SK-N-SH (cell line): Measurements from ENCODE around the gene OSBPL2. TPM values are rescaled to one million over a fixed set of nuclear protein-coding genes. Genes with fewer than 3 reads are reported as not detected.

Source experiments
- CTCF ChIA-PET: fragments of 300-600, 350-600 bp; formaldehyde crosslinking; extraction: SDS; loops from one replicate; lab custom pipeline; 2021; lab: Yijun Ruan, JAX
- POLR2A ChIA-PET: fragments of 350-600 bp; sonication (Branson Sonifier 250); formaldehyde crosslinking; extraction: SDS; loops from one replicate; lab custom pipeline; 2020; ENCODE audit warnings: antibody characterized with exemption, inconsistent platforms; lab: Yijun Ruan, JAX
- DNase-seq: peaks from one replicate; pipeline ENCODE4 v3.0.0; 2012
- H2AFZ ChIP-seq: fragments of 200-600 bp; sonication (generic); 2 replicates; pipeline ENCODE4 v1.8.1; 2016; ENCODE audit warnings: antibody characterized with exemption, mild to moderate bottlenecking, low read depth
- H3F3A ChIP-seq: fragments of 200-600 bp; sonication (generic); replicated peaks from 2 replicates; pipeline ENCODE3; 2016; ENCODE audit warnings: antibody characterized with exemption, mild to moderate bottlenecking; ENCODE audit not compliant: insufficient read depth
- H3K27ac ChIP-seq, 2 experiments: fragments of 200-500 bp in 1 of 2; fragments of 200-600 bp in 1 of 2; sonication (Bioruptor generic) in 1 of 2; sonication (generic), shearing (Covaris generic) in 1 of 2; 2 replicates each; pipeline versions ENCODE4 v1.5.1 to v1.6.1; 2014 to 2016; ENCODE audit warnings: low read depth in 2 of 2, inconsistent platforms in 1 of 2, low read length in 1 of 2, mild to moderate bottlenecking in 1 of 2, mixed read lengths in 1 of 2
- H3K27me3 ChIP-seq: fragments of 200-600 bp; sonication (generic), shearing (Covaris generic); 2 replicates; pipeline ENCODE4 v1.6.1; 2016; ENCODE audit warnings: mixed run types; ENCODE audit not compliant: insufficient read depth
- H3K36me3 ChIP-seq, 2 experiments: fragments of 200-500 bp in 1 of 2; fragments of 200-600 bp in 1 of 2; sonication (Bioruptor generic) in 1 of 2; sonication (generic) in 1 of 2; replicated peaks in 1 of 2; 2 replicates each; pipeline versions ENCODE3 to v1.5.1; 2014 to 2016; ENCODE audit warnings: low read length in 1 of 2, mild to moderate bottlenecking in 1 of 2; ENCODE audit not compliant: insufficient read depth in 2 of 2, control insufficient read depth in 1 of 2
- H3K4me1 ChIP-seq, 2 experiments: fragments of 200-500 bp in 1 of 2; fragments of 200-600 bp in 1 of 2; sonication (Bioruptor generic) in 1 of 2; sonication (generic), shearing (Covaris generic) in 1 of 2; 2 replicates each; pipeline versions ENCODE4 v1.5.1 to v1.6.1; 2014 to 2016; ENCODE audit warnings: low read depth in 1 of 2, low read length in 1 of 2, mixed run types in 1 of 2; ENCODE audit not compliant: insufficient read depth in 2 of 2, control insufficient read depth in 1 of 2
- H3K4me2 ChIP-seq: fragments of 200-600 bp; sonication (generic), shearing (Covaris generic); 2 replicates; pipeline ENCODE4 v1.6.1; 2017; ENCODE audit warnings: mixed run types
- H3K4me3 ChIP-seq, 2 experiments: fragments of 200-500 bp in 1 of 2; fragments of 200-600 bp in 1 of 2; sonication (Bioruptor generic) in 1 of 2; sonication (generic), shearing (Covaris generic) in 1 of 2; 2 replicates each; pipeline versions ENCODE4 v1.5.1 to v1.8.1; 2014 to 2016; ENCODE audit warnings: low read depth in 2 of 2, inconsistent platforms in 1 of 2, low read length in 1 of 2, mild to moderate bottlenecking in 1 of 2, mixed read lengths in 1 of 2, moderate library complexity in 1 of 2
- H3K79me2 ChIP-seq: fragments of 200-600 bp; sonication (generic); 2 replicates; pipeline ENCODE4 v1.8.1; 2017; ENCODE audit warnings: mild to moderate bottlenecking; ENCODE audit not compliant: insufficient read depth
- H3K9ac ChIP-seq: fragments of 200-600 bp; sonication (generic); 2 replicates; pipeline ENCODE4 v1.6.1; 2017; ENCODE audit warnings: mixed run types
- H3K9me2 ChIP-seq: fragments of 200-600 bp; sonication (generic); 2 replicates; pipeline ENCODE4 v1.6.1; 2017; ENCODE audit warnings: mixed run types
- H3K9me3 ChIP-seq: fragments of 200-600 bp; sonication (generic); 2 replicates; pipeline ENCODE4 v1.6.1; 2017; ENCODE audit warnings: mixed run types, mild to moderate bottlenecking, moderate library complexity
- H4K20me1 ChIP-seq: fragments of 200-600 bp; sonication (generic); 2 replicates; pipeline ENCODE4 v1.6.1; 2017; ENCODE audit warnings: mild to moderate bottlenecking, mixed run types; ENCODE audit not compliant: insufficient read depth
- CTCF ChIP-seq: fragments of 200-600 bp; sonication (generic); IDR thresholded peaks from 2 replicates; pipeline ENCODE4 v1.6.1; 2017; ENCODE audit warnings: antibody characterized with exemption, mild to moderate bottlenecking, moderate library complexity
- ELF1 ChIP-seq: IDR thresholded peaks from 2 replicates; pipeline ENCODE4 v1.4.0; 2012
- EZH2phosphoT487 ChIP-seq: fragments of 200-600 bp; sonication (generic); IDR thresholded peaks from 2 replicates; pipeline ENCODE4 v1.6.1; 2017; ENCODE audit warnings: low read depth, mixed run types, mild to moderate bottlenecking, antibody characterized with exemption, moderate library complexity, borderline replicate concordance
- FOXJ3 ChIP-seq: sonication (generic); formaldehyde crosslinking; IDR thresholded peaks from 2 replicates; pipeline ENCODE4 v1.5.1; 2020; ENCODE audit warnings: mild to moderate bottlenecking, missing genetic modification reagents
- FOXM1 ChIP-seq: IDR thresholded peaks from 2 replicates; pipeline ENCODE4 v1.4.0; 2012; ENCODE audit warnings: low read depth, mild to moderate bottlenecking
- MEF2A ChIP-seq: IDR thresholded peaks from 2 replicates; pipeline ENCODE4 v1.4.0; 2012; ENCODE audit warnings: low read depth, borderline replicate concordance
- MXI1 ChIP-seq: IDR thresholded peaks from 2 replicates; pipeline ENCODE4 v1.6.1; 2012; ENCODE audit warnings: mild to moderate bottlenecking, low read depth, low read length, improper control_type of control experiment
- NRF1 ChIP-seq: IDR thresholded peaks from 2 replicates; pipeline ENCODE4 v1.6.1; 2012; ENCODE audit warnings: low read depth, mild to moderate bottlenecking, low read length
- RAD21 ChIP-seq: IDR thresholded peaks from 2 replicates; pipeline ENCODE4 v1.6.1; 2012; ENCODE audit warnings: mild to moderate bottlenecking, low read length
- RCOR1 ChIP-seq: fragments of 150-350 bp; IDR thresholded peaks from 2 replicates; pipeline ENCODE4 v1.6.1; 2017; ENCODE audit warnings: antibody characterized with exemption, low read length
- REST ChIP-seq: IDR thresholded peaks from 2 replicates; pipeline ENCODE4 v1.6.1; 2012; ENCODE audit warnings: mild to moderate bottlenecking, low read depth, low read length, moderate library complexity
- SIN3A ChIP-seq: IDR thresholded peaks from 2 replicates; pipeline ENCODE4 v1.6.1; 2012; ENCODE audit warnings: low read depth, mild to moderate bottlenecking, low read length, moderate library complexity, borderline replicate concordance
- SMC3 ChIP-seq: IDR thresholded peaks from 2 replicates; pipeline ENCODE4 v1.6.1; 2012; ENCODE audit warnings: low read depth, low read length, improper control_type of control experiment
- TAF1 ChIP-seq: IDR thresholded peaks from 2 replicates; pipeline ENCODE4 v1.6.1; 2012; ENCODE audit warnings: low read depth, mild to moderate bottlenecking, low read length, moderate library complexity, borderline replicate concordance
- TEAD4 ChIP-seq: IDR thresholded peaks from 2 replicates; pipeline ENCODE4 v1.4.0; 2012; ENCODE audit warnings: mild to moderate bottlenecking, borderline replicate concordance; ENCODE audit not compliant: insufficient read depth
- WGBS: methylation state at CpG from one replicate; pipeline ENCODE4 v1.1.6; 2017; ENCODE audit warnings: low lambda C conversion rate; 5-methylcytosine and 5-hydroxymethylcytosine counted together
- polyA plus RNA-seq, 3 experiments: library from polyadenylated mRNA; depleted of rRNA; stranded (reverse); fragments of >200 nt; gene quantifications; 2 replicates each; pipeline ENCODE4 v1.2.3, GENCODE V29; 2012
- TF ChIP-seq, protein P1 (sequence below): IDR thresholded peaks from 2 replicates; pipeline ENCODE4 v1.4.0; 2012; ENCODE audit warnings: low read depth, borderline replicate concordance
- TF ChIP-seq, protein P2 (sequence below): IDR thresholded peaks from 2 replicates; pipeline ENCODE4; 2012
- TF ChIP-seq, protein P3 (sequence below): IDR thresholded peaks from 2 replicates; pipeline ENCODE4 v1.4.0; 2012; ENCODE audit warnings: low read depth

The OSBPL2 gene
- polyA plus RNA-seq, 1 of the 3 experiments (the other 2 are of a cell fraction): 17.7 TPM

DNA sequence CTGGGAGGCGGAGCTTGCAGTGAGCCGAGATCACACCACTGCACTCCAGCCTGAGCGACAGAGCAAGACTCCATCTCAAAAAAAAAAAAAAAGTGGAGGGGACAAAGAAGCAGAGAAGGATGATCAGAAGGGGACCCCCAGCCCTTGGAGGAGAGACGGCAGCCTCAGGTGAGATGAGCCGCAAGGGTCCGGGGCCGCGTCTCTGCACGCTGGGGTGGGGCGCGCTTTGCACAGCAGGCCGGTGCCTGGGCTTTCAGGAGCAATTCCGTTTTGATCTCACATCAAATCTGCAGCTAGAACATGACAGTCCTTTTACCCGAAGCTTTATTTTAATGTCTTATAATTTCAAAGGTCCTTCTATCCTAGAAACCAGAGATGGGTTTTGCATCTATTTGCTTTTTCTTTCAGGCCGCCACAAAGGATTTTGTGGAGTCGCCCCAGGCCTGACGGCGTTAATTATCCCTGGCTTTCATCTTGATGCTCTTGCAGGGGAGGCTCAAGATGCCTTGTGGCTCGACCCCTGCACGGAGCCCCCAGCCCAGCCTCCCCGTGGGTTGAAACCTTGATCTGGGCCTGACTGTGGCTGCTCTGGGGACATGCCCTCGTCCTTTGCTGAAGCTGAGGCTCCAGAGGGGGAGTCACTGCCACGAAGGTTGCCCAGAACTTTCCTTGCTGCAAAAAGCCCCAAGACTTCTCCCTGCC is 35.5 kb upstream of the OSBPL2 start:
- TF ChIP-seq, protein P1, sequence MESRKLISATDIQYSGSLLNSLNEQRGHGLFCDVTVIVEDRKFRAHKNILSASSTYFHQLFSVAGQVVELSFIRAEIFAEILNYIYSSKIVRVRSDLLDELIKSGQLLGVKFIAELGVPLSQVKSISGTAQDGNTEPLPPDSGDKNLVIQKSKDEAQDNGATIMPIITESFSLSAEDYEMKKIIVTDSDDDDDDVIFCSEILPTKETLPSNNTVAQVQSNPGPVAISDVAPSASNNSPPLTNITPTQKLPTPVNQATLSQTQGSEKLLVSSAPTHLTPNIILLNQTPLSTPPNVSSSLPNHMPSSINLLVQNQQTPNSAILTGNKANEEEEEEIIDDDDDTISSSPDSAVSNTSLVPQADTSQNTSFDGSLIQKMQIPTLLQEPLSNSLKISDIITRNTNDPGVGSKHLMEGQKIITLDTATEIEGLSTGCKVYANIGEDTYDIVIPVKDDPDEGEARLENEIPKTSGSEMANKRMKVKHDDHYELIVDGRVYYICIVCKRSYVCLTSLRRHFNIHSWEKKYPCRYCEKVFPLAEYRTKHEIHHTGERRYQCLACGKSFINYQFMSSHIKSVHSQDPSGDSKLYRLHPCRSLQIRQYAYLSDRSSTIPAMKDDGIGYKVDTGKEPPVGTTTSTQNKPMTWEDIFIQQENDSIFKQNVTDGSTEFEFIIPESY: no peak
- TF ChIP-seq EZH2phosphoT487 (no peak), TEAD4 (no peak), MXI1 (no peak), NRF1 (no peak), RCOR1 (no peak), SMC3 (no peak), SIN3A (no peak), ELF1 (no peak)
- TF ChIP-seq, protein P2, sequence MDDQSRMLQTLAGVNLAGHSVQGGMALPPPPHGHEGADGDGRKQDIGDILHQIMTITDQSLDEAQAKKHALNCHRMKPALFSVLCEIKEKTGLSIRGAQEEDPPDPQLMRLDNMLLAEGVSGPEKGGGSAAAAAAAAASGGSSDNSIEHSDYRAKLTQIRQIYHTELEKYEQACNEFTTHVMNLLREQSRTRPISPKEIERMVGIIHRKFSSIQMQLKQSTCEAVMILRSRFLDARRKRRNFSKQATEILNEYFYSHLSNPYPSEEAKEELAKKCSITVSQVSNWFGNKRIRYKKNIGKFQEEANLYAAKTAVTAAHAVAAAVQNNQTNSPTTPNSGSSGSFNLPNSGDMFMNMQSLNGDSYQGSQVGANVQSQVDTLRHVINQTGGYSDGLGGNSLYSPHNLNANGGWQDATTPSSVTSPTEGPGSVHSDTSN: no peak
- no peak overlapping the region for H3K27ac ChIP-seq
- no peaks in the 10 kb centered on the region for H4K20me1 ChIP-seq
- no peaks in the 10 kb centered on the region for H3K27me3 ChIP-seq
- no peak for DNase-seq
- H3K4me1 ChIP-seq: no peaks in the 10 kb centered on the region; a peak in 1 of 4 replicates
- no peaks in the 10 kb centered on the region for H3F3A ChIP-seq
- peaks cover 18 to 41% of the 10 kb centered on the region in 2 experiments for H3K36me3 ChIP-seq
- 95% methylated on average over 23 of the region's 23 CpGs for WGBS
- no peak overlapping the region for H3K4me2 ChIP-seq
- ChIA-PET CTCF (no interaction called here), POLR2A (no interaction called here)
- no peaks in the 10 kb centered on the region for H3K9me3 ChIP-seq
- H2AFZ ChIP-seq: no peak overlapping the region
- no peaks in the 10 kb centered on the region for H3K79me2 ChIP-seq
- no peak overlapping the region for H3K4me3 ChIP-seq
- no peak overlapping the region for H3K9ac ChIP-seq
- no peaks in the 10 kb centered on the region for H3K9me2 ChIP-seq

DNA sequence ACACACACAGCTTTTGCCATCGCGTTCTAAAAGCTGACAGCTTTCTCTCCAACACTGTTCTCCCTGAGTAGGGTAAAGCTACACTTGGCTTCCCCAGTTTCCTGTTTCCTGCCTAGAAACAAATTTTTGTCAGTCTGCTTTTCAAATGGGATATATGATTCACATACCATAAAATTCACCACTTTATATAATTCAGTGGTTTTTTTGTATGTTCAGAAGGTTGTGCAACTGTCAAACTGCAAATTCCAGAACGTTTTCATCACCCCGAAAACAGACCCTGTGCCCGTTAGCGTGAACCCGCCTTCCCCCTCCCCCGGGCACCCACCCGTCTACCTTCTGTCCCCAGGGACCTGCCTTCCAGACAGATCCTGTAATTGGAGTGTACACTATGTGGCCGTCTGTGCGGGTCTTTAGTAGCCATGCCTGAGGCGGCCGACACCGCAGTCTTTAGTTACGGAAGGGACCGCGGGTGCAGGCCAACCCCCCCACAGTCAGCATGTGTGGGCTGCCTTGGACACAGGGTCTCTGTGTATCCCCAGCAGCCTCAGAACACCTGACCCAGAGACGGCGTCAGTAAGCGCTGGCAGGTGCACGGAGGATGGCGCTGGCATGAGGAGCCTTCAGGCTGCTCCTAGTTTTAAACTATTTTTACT is 34.8 kb upstream of the OSBPL2 start:
- Histone ChIP-seq H3K27ac (no peak overlapping the region), H3K4me3 (no peak overlapping the region), H3K4me2 (no peak overlapping the region)
- TF ChIP-seq REST (no peak), MEF2A (no peak), ELF1 (no peak), CTCF (no peak), RAD21 (no peak), TAF1 (no peak), FOXJ3 (no peak), MXI1 (no peak), FOXM1 (no peak)
- TF ChIP-seq, protein P3, sequence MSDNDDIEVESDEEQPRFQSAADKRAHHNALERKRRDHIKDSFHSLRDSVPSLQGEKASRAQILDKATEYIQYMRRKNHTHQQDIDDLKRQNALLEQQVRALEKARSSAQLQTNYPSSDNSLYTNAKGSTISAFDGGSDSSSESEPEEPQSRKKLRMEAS: no peak

More for the DNA sequence above, 34.8 kb upstream of the OSBPL2 start:
- no peaks in the 10 kb centered on the region for H3K27me3 ChIP-seq
- H3K4me1 ChIP-seq: no peaks in the 10 kb centered on the region; a peak in 2 of 4 replicates
- ChIA-PET POLR2A (no interaction called here), CTCF (no interaction called here)
- H4K20me1 ChIP-seq: no peaks in the 10 kb centered on the region
- DNase-seq: no peak
- H3K36me3 ChIP-seq: peaks cover 13 to 34% of the 10 kb centered on the region in 2 experiments
- H3K9me2 ChIP-seq: no peaks in the 10 kb centered on the region
- H3K9ac ChIP-seq: no peak overlapping the region
- no peaks in the 10 kb centered on the region for H3K79me2 ChIP-seq
- no peak overlapping the region for H2AFZ ChIP-seq
- H3F3A ChIP-seq: no peaks in the 10 kb centered on the region
- WGBS: 86% methylated on average over 22 of the region's 22 CpGs
- no peaks in the 10 kb centered on the region for H3K9me3 ChIP-seq
